Measurements from ENCODE around the gene FAF2.
"Not testable (repeated sequence)": the region's sequence is repeated elsewhere in the genome, so short reads cannot be mapped to it uniquely, and the experiment has no call there.

FAF2 gene

GRCh38 chr5:176447978-176448608 is at the start of gene FAF2:
Gene FAF2 (plus strand): TSS chr5:176448385. CDS start chr5:176448408, 23 bp downstream.
- peak; percentile 95 for DNase-seq

GRCh38 chr5:176400382-176401156 is 47.6 kb upstream of the FAF2 start:
- DNase-seq: no peak

GRCh38 chr5:176401281-176402205 is 46.6 kb upstream of the FAF2 start:
- no peak for DNase-seq

- no peak for DNase-seq
Measured at GRCh38 chr5:176405656-176406435, 42.3 kb upstream of the FAF2 start.

GRCh38 chr5:176406436-176407052 is 41.6 kb upstream of the FAF2 start:
- DNase-seq: no peak

- DNase-seq: no peak
Measured at GRCh38 chr5:176407456-176408251, 40.5 kb upstream of the FAF2 start.

GRCh38 chr5:176408252-176408573 is 40.0 kb upstream of the FAF2 start:
- DNase-seq: not testable (repeated sequence)

- no peak for DNase-seq
Measured at GRCh38 chr5:176408590-176408989, 39.6 kb upstream of the FAF2 start.

GRCh38 chr5:176409765-176410164 is 38.4 kb upstream of the FAF2 start:
- no peak for DNase-seq

- no peak for DNase-seq
Measured at GRCh38 chr5:176410486-176411180, 37.6 kb upstream of the FAF2 start.

GRCh38 chr5:176412517-176413254 is 35.5 kb upstream of the FAF2 start:
- no peak for DNase-seq

- peak; percentile 28 for DNase-seq
Measured at GRCh38 chr5:176413255-176413565, 35.0 kb upstream of the FAF2 start.

GRCh38 chr5:176413709-176414191 is 34.4 kb upstream of the FAF2 start:
- DNase-seq: no peak

GRCh38 chr5:176414704-176415103 is 33.5 kb upstream of the FAF2 start:
- DNase-seq: no peak

GRCh38 chr5:176415240-176415951 is 32.8 kb upstream of the FAF2 start:
- DNase-seq: no peak

GRCh38 chr5:176415952-176416924 is 31.9 kb upstream of the FAF2 start, which contains the start of gene CLTB:
Gene CLTB (minus strand): TSS chr5:176416539. CDS start chr5:176416363, 176 bp downstream.
- DNase-seq: peak; percentile 84

GRCh38 chr5:176416965-176417364 is 31.2 kb upstream of the FAF2 start:
- no peak for DNase-seq

- DNase-seq: no peak
Measured at GRCh38 chr5:176418251-176418650, 29.9 kb upstream of the FAF2 start.

All from HCEC 1CT (cell line).